HL-60 (cell line): ENCODE measurements around the gene ATP4A.

Source experiments
- DNase-seq, 2 experiments: peaks; one replicate each; pipeline ENCODE4 v3.0.0-alpha.2; 2010 to 2020; ENCODE audit warnings: low read depth in 1 of 2, low spot score in 1 of 2
- H3K27ac ChIP-seq: fragments of 250-450 bp; sonication (Bioruptor Pico); replicated peaks from 2 replicates; pipeline ENCODE4 v1.5.1; 2020; ENCODE audit warnings: mild to moderate bottlenecking, moderate library complexity
- H3K27me3 ChIP-seq: fragments of 250-450 bp; sonication (Bioruptor Pico); 2 replicates; pipeline ENCODE4 v1.5.1; 2021; ENCODE audit warnings: mild to moderate bottlenecking, moderate library complexity; ENCODE audit not compliant: insufficient read depth, poor library complexity, severe bottlenecking
- H3K4me3 ChIP-seq: replicated peaks from 2 replicates; pipeline ENCODE4 v1.5.1; 2011; ENCODE audit warnings: mild to moderate bottlenecking, control low read depth, low read length; ENCODE audit not compliant: insufficient read depth
- CTCF ChIP-seq: IDR thresholded peaks from one replicate; pipeline ENCODE4 v1.5.1; 2011; ENCODE audit warnings: low read length, control low read depth, inconsistent platforms; ENCODE audit not compliant: insufficient read depth
- GABPA ChIP-seq: IDR thresholded peaks from 2 replicates; pipeline ENCODE4 v1.6.1; 2012; ENCODE audit warnings: low read depth
- POLR2AphosphoS5 ChIP-seq: IDR thresholded peaks from 2 replicates; pipeline ENCODE4 v1.6.1; 2012; ENCODE audit warnings: low read depth
- REST ChIP-seq: IDR thresholded peaks from 2 replicates; pipeline ENCODE4 v1.6.1; 2012; ENCODE audit warnings: low read depth; ENCODE audit not compliant: insufficient replicate concordance
- SPI1 ChIP-seq: IDR thresholded peaks from 2 replicates; pipeline ENCODE4 v1.6.1; 2012; ENCODE audit warnings: low read depth, mild to moderate bottlenecking, borderline replicate concordance

The ATP4A gene

GRCh38 chr19:35582760-35583159 is 19.3 kb upstream of the ATP4A start:
- TF ChIP-seq POLR2AphosphoS5 = no peak
- TF ChIP-seq CTCF = no peak
- TF ChIP-seq SPI1 = no peak
- no peak for TF ChIP-seq GABPA
- TF ChIP-seq REST = no peak
- no peak for DNase-seq
- no peak overlapping the region for H3K4me3 ChIP-seq
- H3K27ac ChIP-seq = no peak overlapping the region
- no peaks in the 10 kb centered on the region for H3K27me3 ChIP-seq

GRCh38 chr19:35578707-35579106 is 15.2 kb upstream of the ATP4A start:
- DNase-seq = no peak
- Histone ChIP-seq H3K27ac (no peak overlapping the region), H3K27me3 (no peaks in the 10 kb centered on the region), H3K4me3 (no peak overlapping the region)
- TF ChIP-seq GABPA (no peak), POLR2AphosphoS5 (no peak), SPI1 (no peak), CTCF (no peak), REST (no peak)

- Histone ChIP-seq H3K27me3 (no peaks in the 10 kb centered on the region), H3K4me3 (no peak overlapping the region), H3K27ac (no peak overlapping the region)
- no peak for TF ChIP-seq SPI1
- TF ChIP-seq CTCF = no peak
- TF ChIP-seq GABPA = no peak
- no peak for TF ChIP-seq POLR2AphosphoS5
- TF ChIP-seq REST = no peak
- no peak for DNase-seq
Measured at GRCh38 chr19:35577918-35578317, 14.5 kb upstream of the ATP4A start.
